AML-193 (cell line): ENCODE results near the gene PRR23E.

Source experiments
- DNase-seq, 2 experiments: peaks; one replicate each; lab custom pipeline; 2025; lab: John Stamatoyannopoulos, UW

Gene PRR23E

GRCh38 chr3:127165036-127165435 lies 27.9 kb upstream of the PRR23E start:
- no peak for DNase-seq

GRCh38 chr3:127165694-127166485 lies 27.0 kb upstream of the PRR23E start:
- DNase-seq = no peak

- DNase-seq = no peak
Observed at GRCh38 chr3:127166501-127167065, 26.3 kb upstream of the PRR23E start.

- DNase-seq = no peak
Observed at GRCh38 chr3:127167315-127168043, 25.5 kb upstream of the PRR23E start.

GRCh38 chr3:127168271-127168670 lies 24.7 kb upstream of the PRR23E start:
- no peak for DNase-seq

GRCh38 chr3:127170814-127171213 lies 22.1 kb upstream of the PRR23E start:
- DNase-seq = no peak

GRCh38 chr3:127171320-127171719 lies 21.6 kb upstream of the PRR23E start:
- no peak for DNase-seq

GRCh38 chr3:127171721-127172120 lies 21.2 kb upstream of the PRR23E start:
- no peak for DNase-seq

GRCh38 chr3:127172211-127172610 lies 20.7 kb upstream of the PRR23E start:
- DNase-seq = no peak

GRCh38 chr3:127172781-127173515 lies 20.0 kb upstream of the PRR23E start:
- DNase-seq = no peak

- no peak for DNase-seq
Observed at GRCh38 chr3:127173516-127174166, 19.3 kb upstream of the PRR23E start.

- DNase-seq = no peak
Observed at GRCh38 chr3:127174284-127174683, 18.6 kb upstream of the PRR23E start.

GRCh38 chr3:127174715-127175140 lies 18.2 kb upstream of the PRR23E start:
- DNase-seq = no peak

GRCh38 chr3:127175272-127175671 lies 17.7 kb upstream of the PRR23E start:
- no peak for DNase-seq

GRCh38 chr3:127177226-127177625 lies 15.7 kb upstream of the PRR23E start:
- DNase-seq = no peak

GRCh38 chr3:127180859-127181258 lies 12.1 kb upstream of the PRR23E start:
- no peak for DNase-seq

GRCh38 chr3:127182431-127182830 lies 10.5 kb upstream of the PRR23E start:
- no peak for DNase-seq

GRCh38 chr3:127182848-127183714 lies 9.8 kb upstream of the PRR23E start:
- no peak for DNase-seq

GRCh38 chr3:127183931-127184869 lies 8.7 kb upstream of the PRR23E start:
- no peak for DNase-seq

GRCh38 chr3:127184870-127185216 lies 8.1 kb upstream of the PRR23E start:
- DNase-seq = no peak
